Mammary epithelial cell (primary cell): ENCODE results near the gene SPATA20.

Experiments
- CTCF ChIP-seq, 2 donors: IDR thresholded peaks in 1 of 2; conservative IDR thresholded peaks in 1 of 2; 2 replicates each; pipeline ENCODE4 v1.5.1; 2011 to 2012; ENCODE audit warnings: inconsistent platforms in 2 of 2, low read length in 2 of 2, mild to moderate bottlenecking in 2 of 2, control low read depth in 1 of 2, low read depth in 1 of 2; ENCODE audit not compliant: insufficient read depth in 1 of 2; ENCODE audit errors: extremely low read depth in 1 of 2
- EZH2 ChIP-seq: IDR thresholded peaks from 2 replicates; pipeline ENCODE4 v1.6.1; 2012; ENCODE audit warnings: low read length, inconsistent platforms, borderline replicate concordance

GRCh38 chr17:50506298-50506697, 40.7 kb upstream of the SPATA20 start:
- no peak for TF ChIP-seq EZH2
- TF ChIP-seq CTCF (conservative IDR thresholded peaks at IDR 0.05 in 1 of 2, IDR thresholded peaks at IDR 0.05 in 1 of 2; ENCODE audit: extremely low read depth in 1 of 2, insufficient read depth in 1 of 2, low read depth in 1 of 2, low read length in 2 of 2), result no peak
